ENCODE results near the gene LRRC4C.

The LRRC4C gene

DNA sequence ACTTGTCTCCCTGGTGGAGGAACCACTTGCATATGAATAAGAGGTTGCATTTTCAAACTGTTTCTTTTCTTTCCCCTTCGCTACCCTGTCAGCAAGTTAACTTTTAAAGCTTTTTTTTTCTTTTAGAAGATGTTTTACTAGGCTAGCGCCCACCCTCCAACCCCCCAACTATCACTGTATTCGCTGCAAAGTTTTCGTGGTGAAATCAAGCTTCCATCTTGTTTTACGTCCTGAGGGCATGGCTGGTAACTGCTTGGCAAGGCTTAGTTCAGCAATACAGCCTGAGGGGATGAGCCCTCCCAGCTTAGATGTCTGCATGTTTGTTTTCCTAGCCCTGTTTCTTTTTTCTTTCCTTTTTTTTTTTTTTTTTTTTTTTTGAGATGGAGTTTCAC, 1359.3 kb downstream of the LRRC4C start:
- TF ChIP-seq, protein P1, sequence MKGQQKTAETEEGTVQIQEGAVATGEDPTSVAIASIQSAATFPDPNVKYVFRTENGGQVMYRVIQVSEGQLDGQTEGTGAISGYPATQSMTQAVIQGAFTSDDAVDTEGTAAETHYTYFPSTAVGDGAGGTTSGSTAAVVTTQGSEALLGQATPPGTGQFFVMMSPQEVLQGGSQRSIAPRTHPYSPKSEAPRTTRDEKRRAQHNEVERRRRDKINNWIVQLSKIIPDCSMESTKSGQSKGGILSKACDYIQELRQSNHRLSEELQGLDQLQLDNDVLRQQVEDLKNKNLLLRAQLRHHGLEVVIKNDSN (IDR thresholded peaks at IDR 0.05) = no peak
- TF ChIP-seq ZBTB7A (IDR thresholded peaks at IDR 0.05; ENCODE audit: low read depth) = no peak
- TF ChIP-seq EP300 (IDR thresholded peaks at IDR 0.05; ENCODE audit: borderline replicate concordance) = no peak
- TF ChIP-seq EGR1 (IDR thresholded peaks at IDR 0.05) = no peak
- TF ChIP-seq CEBPB (IDR thresholded peaks at IDR 0.05) = no peak
- TF ChIP-seq, protein P2, sequence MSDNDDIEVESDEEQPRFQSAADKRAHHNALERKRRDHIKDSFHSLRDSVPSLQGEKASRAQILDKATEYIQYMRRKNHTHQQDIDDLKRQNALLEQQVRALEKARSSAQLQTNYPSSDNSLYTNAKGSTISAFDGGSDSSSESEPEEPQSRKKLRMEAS (IDR thresholded peaks at IDR 0.05) = no peak
- TF ChIP-seq RAD21 (IDR thresholded peaks at IDR 0.05; ENCODE audit: low read depth) = no peak
- no peak for TF ChIP-seq NFIC (IDR thresholded peaks at IDR 0.05)
- TF ChIP-seq, protein P3, sequence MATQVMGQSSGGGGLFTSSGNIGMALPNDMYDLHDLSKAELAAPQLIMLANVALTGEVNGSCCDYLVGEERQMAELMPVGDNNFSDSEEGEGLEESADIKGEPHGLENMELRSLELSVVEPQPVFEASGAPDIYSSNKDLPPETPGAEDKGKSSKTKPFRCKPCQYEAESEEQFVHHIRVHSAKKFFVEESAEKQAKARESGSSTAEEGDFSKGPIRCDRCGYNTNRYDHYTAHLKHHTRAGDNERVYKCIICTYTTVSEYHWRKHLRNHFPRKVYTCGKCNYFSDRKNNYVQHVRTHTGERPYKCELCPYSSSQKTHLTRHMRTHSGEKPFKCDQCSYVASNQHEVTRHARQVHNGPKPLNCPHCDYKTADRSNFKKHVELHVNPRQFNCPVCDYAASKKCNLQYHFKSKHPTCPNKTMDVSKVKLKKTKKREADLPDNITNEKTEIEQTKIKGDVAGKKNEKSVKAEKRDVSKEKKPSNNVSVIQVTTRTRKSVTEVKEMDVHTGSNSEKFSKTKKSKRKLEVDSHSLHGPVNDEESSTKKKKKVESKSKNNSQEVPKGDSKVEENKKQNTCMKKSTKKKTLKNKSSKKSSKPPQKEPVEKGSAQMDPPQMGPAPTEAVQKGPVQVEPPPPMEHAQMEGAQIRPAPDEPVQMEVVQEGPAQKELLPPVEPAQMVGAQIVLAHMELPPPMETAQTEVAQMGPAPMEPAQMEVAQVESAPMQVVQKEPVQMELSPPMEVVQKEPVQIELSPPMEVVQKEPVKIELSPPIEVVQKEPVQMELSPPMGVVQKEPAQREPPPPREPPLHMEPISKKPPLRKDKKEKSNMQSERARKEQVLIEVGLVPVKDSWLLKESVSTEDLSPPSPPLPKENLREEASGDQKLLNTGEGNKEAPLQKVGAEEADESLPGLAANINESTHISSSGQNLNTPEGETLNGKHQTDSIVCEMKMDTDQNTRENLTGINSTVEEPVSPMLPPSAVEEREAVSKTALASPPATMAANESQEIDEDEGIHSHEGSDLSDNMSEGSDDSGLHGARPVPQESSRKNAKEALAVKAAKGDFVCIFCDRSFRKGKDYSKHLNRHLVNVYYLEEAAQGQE (IDR thresholded peaks at IDR 0.05; ENCODE audit: low read depth) = no peak
- no peak for TF ChIP-seq TAF1 (IDR thresholded peaks at IDR 0.05; ENCODE audit: low read depth)
- no peak for TF ChIP-seq TCF12 (IDR thresholded peaks at IDR 0.05; ENCODE audit: low read depth)
- no peak for TF ChIP-seq CREB1 (IDR thresholded peaks at IDR 0.05; ENCODE audit: low read depth)
- no peak for TF ChIP-seq FOXM1 (IDR thresholded peaks at IDR 0.05; ENCODE audit: borderline replicate concordance, low read depth)
- no peak for TF ChIP-seq TEAD4 (IDR thresholded peaks at IDR 0.05)
- TF ChIP-seq YY1 (IDR thresholded peaks at IDR 0.05; ENCODE audit: low read depth) = no peak

DNA sequence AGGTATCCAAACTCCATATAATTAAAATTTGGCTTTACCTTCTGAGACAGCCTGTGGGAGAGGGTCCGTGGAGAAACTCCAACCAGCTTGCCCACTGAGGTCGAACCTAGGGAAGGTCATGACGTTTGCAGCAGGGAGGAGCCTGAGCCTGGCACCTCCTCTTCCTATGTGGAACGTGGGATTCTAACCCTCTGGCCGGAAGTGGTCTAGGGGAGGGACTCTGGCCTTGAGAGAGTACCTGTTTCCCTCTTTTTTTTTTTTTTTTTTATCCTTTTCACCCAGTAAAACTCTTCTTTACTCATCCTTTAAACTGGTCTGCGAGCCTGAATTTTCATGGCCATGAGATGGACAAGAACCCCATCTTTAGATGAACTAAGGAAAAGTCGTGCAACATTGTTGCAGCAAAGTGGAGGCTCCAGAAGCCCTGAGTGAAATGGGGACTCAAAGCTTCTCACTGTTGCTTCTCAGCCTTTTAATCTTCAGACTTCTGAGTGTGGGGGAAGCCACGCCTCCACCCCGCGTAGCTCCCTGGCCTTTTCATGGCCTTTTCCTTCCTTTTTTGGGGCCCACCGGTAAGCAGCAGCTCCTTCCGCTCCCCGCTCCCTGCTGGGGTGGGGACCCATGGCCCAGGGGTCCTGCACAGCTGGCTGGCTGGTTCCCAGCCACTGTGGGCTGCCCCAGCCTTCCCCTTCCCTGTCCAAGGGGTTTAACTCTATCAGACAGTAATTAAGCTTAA, 1359.9 kb downstream of the LRRC4C start:
- TF ChIP-seq EP300 (IDR thresholded peaks at IDR 0.05; ENCODE audit: borderline replicate concordance) (no peak), CEBPB (IDR thresholded peaks at IDR 0.05) (no peak)

DNA sequence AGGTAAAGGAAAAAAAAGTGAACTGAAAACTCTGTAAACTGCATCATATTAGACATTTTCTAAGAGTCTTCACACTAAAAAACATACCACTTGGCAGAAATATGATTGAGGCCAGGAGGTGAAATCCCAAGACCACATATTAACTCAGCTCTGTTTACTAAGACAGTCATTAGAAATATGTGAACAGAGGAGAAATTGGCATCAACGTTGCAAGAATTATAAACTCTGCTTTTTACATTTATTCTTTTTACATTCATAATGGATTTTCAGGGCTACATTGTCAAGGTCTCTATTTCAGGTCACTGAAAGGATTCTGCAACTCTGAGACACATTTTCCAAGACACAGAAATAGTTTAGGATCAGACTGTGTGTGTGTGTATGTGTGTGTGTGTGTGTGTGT, 1364.0 kb downstream of the LRRC4C start:
- TF ChIP-seq TAF1 (IDR thresholded peaks at IDR 0.05; ENCODE audit: low read depth) (no peak), YY1 (IDR thresholded peaks at IDR 0.05; ENCODE audit: low read depth) (no peak)

DNA sequence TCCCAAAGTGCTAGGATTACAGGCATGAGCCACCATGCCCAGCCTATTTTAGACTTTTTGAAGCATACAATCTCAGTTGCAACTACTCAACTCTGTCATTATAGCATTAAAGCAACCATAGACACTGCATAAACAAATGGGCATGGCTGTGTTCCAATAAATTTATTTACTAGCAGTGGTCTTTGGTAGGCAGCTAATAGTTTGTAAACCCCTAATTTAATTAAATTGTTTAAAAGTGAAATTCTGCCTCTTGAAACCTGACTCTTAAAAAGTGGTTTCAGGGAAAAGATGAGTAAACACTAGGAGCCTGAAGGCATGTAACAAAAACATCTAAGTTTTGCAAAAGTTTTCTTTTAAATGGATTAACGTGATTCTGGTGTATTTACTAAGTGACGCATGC, 1364.5 kb downstream of the LRRC4C start:
- TF ChIP-seq RAD21 (IDR thresholded peaks at IDR 0.05; ENCODE audit: low read depth) = no peak
- TF ChIP-seq TAF1 (IDR thresholded peaks at IDR 0.05; ENCODE audit: low read depth) = no peak
- TF ChIP-seq CEBPB (IDR thresholded peaks at IDR 0.05) = no peak
- TF ChIP-seq, protein P1 (IDR thresholded peaks at IDR 0.05) = no peak

DNA sequence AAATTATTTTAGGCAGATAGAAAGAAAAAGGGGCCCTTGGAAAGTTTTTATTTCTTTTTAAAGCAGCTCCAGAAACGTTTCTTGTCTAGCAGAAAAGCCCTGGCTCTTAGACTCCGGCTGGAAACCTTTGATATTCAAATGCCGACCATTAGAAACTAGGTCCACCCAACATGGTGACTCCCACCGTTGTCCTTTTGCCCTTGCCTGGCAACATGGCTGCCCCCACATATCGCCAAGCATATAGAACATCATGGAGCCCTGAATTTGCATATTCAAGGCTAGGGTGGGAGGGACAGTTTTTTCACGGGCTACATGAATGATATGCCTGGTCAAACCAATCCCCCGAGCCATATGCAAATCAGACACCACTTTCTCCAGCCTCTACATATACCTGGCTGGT, 1379.0 kb downstream of the LRRC4C start:
- TF ChIP-seq ZBTB7A (IDR thresholded peaks at IDR 0.05; ENCODE audit: low read depth) (no peak), TAF1 (IDR thresholded peaks at IDR 0.05; ENCODE audit: low read depth) (no peak), TCF12 (IDR thresholded peaks at IDR 0.05; ENCODE audit: low read depth) (no peak), RAD21 (IDR thresholded peaks at IDR 0.05; ENCODE audit: low read depth) (no peak), YY1 (IDR thresholded peaks at IDR 0.05; ENCODE audit: low read depth) (no peak), FOXM1 (IDR thresholded peaks at IDR 0.05; ENCODE audit: borderline replicate concordance, low read depth) (no peak), EP300 (IDR thresholded peaks at IDR 0.05; ENCODE audit: borderline replicate concordance) (no peak), NFIC (IDR thresholded peaks at IDR 0.05) (no peak), TEAD4 (IDR thresholded peaks at IDR 0.05) (no peak), EGR1 (IDR thresholded peaks at IDR 0.05) (no peak), CEBPB (IDR thresholded peaks at IDR 0.05) (no peak)
- TF ChIP-seq, protein P2 (IDR thresholded peaks at IDR 0.05) = no peak
